GM10847 (cell line): ENCODE measurements around the gene NFIX.

ENCODE experiments used
- POLR2A ChIP-seq: IDR thresholded peaks from 2 replicates; pipeline ENCODE4 v1.6.1; 2011; ENCODE audit not compliant: insufficient read length; ENCODE audit errors: extremely low read depth

Gene NFIX

GRCh38 chr19:13022111-13022858 lies 27.0 kb downstream of the NFIX start:
- TF ChIP-seq POLR2A = no peak

- no peak for TF ChIP-seq POLR2A
These were observed 27.8 kb downstream of the NFIX start for GRCh38 chr19:13022859-13023636.

- no peak for TF ChIP-seq POLR2A
These were observed 28.4 kb downstream of the NFIX start for GRCh38 chr19:13023656-13024055.

- no peak for TF ChIP-seq POLR2A
These were observed 29.1 kb downstream of the NFIX start for GRCh38 chr19:13024126-13024950.

- TF ChIP-seq POLR2A = no peak
These were observed 29.8 kb downstream of the NFIX start for GRCh38 chr19:13024951-13025697.

GRCh38 chr19:13025819-13026456 lies 30.7 kb downstream of the NFIX start:
- TF ChIP-seq POLR2A = no peak

GRCh38 chr19:13026462-13027370 lies 31.4 kb downstream of the NFIX start:
- no peak for TF ChIP-seq POLR2A

GRCh38 chr19:13027557-13027956 lies 32.3 kb downstream of the NFIX start:
- TF ChIP-seq POLR2A = no peak

- no peak for TF ChIP-seq POLR2A
These were observed 32.8 kb downstream of the NFIX start for GRCh38 chr19:13028027-13028426.

- no peak for TF ChIP-seq POLR2A
These were observed 34.1 kb downstream of the NFIX start for GRCh38 chr19:13029301-13029880.

GRCh38 chr19:13029893-13030292 lies 34.6 kb downstream of the NFIX start:
- no peak for TF ChIP-seq POLR2A

GRCh38 chr19:13031917-13032623 lies 36.8 kb downstream of the NFIX start:
- TF ChIP-seq POLR2A = no peak

- no peak for TF ChIP-seq POLR2A
These were observed 37.6 kb downstream of the NFIX start for GRCh38 chr19:13032837-13033236.

- TF ChIP-seq POLR2A = no peak
These were observed 38.0 kb downstream of the NFIX start for GRCh38 chr19:13033244-13033643.
